Retinal pigment epithelial cell (primary cell): ENCODE data around the gene LPP.

Experiments used
- DNase-seq: peaks from one replicate; pipeline ENCODE4 v3.0.0-alpha.2; 2010; ENCODE audit warnings: low read depth
- H3K4me3 ChIP-seq: 2 replicates; pipeline ENCODE4 v1.5.1; 2011; ENCODE audit warnings: mild to moderate bottlenecking, low read length, control low read depth, moderate library complexity
- CTCF ChIP-seq: conservative IDR thresholded peaks from 2 replicates; pipeline ENCODE4 v1.5.1; 2011; ENCODE audit warnings: low read depth, low read length, control low read depth, inconsistent platforms

LPP gene

GRCh38 chr3:188822411-188822810 is 668.5 kb downstream of the LPP start:
- H3K4me3 ChIP-seq: no peak overlapping the region
- no peak for TF ChIP-seq CTCF
- DNase-seq: no peak

- no peak for TF ChIP-seq CTCF
- no peak for DNase-seq
- H3K4me3 ChIP-seq: no peak overlapping the region
These were observed 670.6 kb downstream of the LPP start for GRCh38 chr3:188824566-188824965.

GRCh38 chr3:188825901-188826300 is 671.9 kb downstream of the LPP start:
- no peak overlapping the region for H3K4me3 ChIP-seq
- DNase-seq: no peak
- no peak for TF ChIP-seq CTCF

- no peak overlapping the region for H3K4me3 ChIP-seq
- DNase-seq: no peak
- no peak for TF ChIP-seq CTCF
These were observed 672.6 kb downstream of the LPP start for GRCh38 chr3:188826574-188826973.

- no peak for TF ChIP-seq CTCF
- H3K4me3 ChIP-seq: no peak overlapping the region
- no peak for DNase-seq
These were observed 673.1 kb downstream of the LPP start for GRCh38 chr3:188827103-188827502.

- H3K4me3 ChIP-seq: no peak overlapping the region
- no peak for DNase-seq
- no peak for TF ChIP-seq CTCF
These were observed 673.6 kb downstream of the LPP start for GRCh38 chr3:188827576-188827975.

- no peak for TF ChIP-seq CTCF
- H3K4me3 ChIP-seq: no peak overlapping the region
- DNase-seq: no peak
These were observed 675.2 kb downstream of the LPP start for GRCh38 chr3:188829130-188829529.
